NCI-H2227 (cell line): ENCODE measurements around the gene SERPING1.
"Not testable (repeated sequence)": the region's sequence is repeated elsewhere in the genome, so short reads cannot be mapped to it uniquely, and the experiment has no call there.

ENCODE experiments used
- DNase-seq: peaks from one replicate; lab custom pipeline; 2025; ENCODE audit not compliant: unreplicated experiment; lab: John Stamatoyannopoulos, UW

SERPING1 gene

DNA sequence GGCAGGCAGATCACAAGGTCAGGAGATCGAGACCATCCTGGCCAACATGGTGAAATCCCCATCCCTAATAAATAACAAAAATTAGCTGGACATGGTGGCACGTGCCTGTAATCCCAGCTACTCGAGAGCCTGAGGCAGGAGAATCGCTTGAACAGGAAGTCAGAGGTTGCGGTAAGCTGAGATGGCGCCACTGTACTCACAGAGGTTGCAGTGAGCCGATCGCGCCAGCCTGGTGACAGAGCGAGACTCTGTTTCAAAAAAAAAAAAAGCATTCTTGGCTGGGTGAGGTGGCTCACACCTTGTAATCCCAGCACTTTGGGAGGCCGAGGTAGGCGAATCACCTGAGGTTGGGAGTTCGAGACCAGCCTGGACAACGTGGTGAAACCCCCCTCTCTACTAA lies 54.7 kb downstream of the SERPING1 start:
- not testable (repeated sequence) for DNase-seq

- no peak for DNase-seq
Measured at GRCh38 chr11:57652662-57653061, 55.2 kb downstream of the SERPING1 start.

- DNase-seq: no peak
Measured at GRCh38 chr11:57653163-57653562, 55.7 kb downstream of the SERPING1 start.

- no peak for DNase-seq
Measured at GRCh38 chr11:57656885-57657193, 59.4 kb downstream of the SERPING1 start.

- DNase-seq: peak; percentile 99
Measured at GRCh38 chr11:57657194-57658022, 59.9 kb downstream of the SERPING1 start, which contains the start of gene CLP1. Gene CLP1 (plus strand): TSS chr11:57657762. CDS start chr11:57659477, 1,715 bp downstream.

GRCh38 chr11:57658023-57658361 lies 60.5 kb downstream of the SERPING1 start:
- no peak for DNase-seq

DNA sequence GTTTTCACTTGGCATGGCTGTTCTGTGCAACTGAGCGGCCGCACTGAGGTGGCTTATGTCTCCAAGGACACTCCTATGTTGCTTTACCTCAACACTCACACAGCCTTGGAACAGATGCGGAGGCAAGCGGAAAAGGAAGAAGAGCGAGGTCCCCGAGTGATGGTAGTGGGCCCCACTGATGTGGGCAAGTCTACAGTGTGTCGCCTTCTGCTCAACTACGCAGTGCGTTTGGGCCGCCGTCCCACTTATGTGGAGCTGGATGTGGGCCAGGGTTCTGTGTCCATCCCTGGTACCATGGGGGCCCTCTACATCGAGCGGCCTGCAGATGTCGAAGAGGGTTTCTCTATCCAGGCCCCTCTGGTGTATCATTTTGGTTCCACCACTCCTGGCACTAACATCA lies 62.2 kb downstream of the SERPING1 start:
- DNase-seq: no peak

DNA sequence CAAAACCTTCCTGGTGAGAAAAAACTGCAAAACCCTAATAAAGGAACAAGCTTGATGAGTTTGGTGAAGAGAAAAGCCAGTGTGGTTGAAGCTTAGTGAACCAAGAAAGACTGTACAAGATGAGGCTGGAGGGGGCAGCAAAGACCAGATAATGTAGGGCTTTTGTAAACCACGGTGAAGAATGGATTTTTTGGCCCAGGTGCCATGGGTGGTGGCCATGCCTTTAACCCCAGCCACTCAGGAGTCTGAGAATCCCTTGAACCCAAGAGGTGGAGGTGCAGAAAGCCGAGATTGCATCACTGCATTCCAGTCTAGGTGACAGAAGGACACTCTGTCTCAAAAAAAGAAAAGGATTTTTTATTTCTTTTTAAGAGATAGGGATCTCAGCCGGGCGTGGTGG lies 65.4 kb downstream of the SERPING1 start:
- no peak for DNase-seq

- no peak for DNase-seq
Measured at GRCh38 chr11:57663975-57664374, 66.5 kb downstream of the SERPING1 start.
